IMR-90 (cell line): ENCODE results near the gene HAP1. TPM values are rescaled to one million over a fixed set of nuclear protein-coding genes. Genes with fewer than 3 reads are reported as not detected.

ENCODE experiments used
- FOS ChIP-seq: fragments of 150-350 bp; IDR thresholded peaks from 2 replicates; pipeline ENCODE4 v1.6.1; 2016; ENCODE audit warnings: low read depth, low read length
- polyA plus RNA-seq, 3 experiments: library from polyadenylated mRNA; depleted of rRNA; stranded (reverse); fragments of >200 nt; gene quantifications; 2 replicates each; pipeline ENCODE4 v1.2.3, GENCODE V29; 2012; ENCODE audit warnings: low replicate concordance in 1 of 3
- total RNA-seq: library from RNA; depleted of rRNA; stranded (reverse); fragments of >200 nt; gene quantifications from 2 replicates; pipeline ENCODE4 v1.2.3, GENCODE V29; 2012
- TF ChIP-seq, protein P1 (sequence below): fragments of 150-350 bp; IDR thresholded peaks from 2 replicates; pipeline ENCODE4 v1.6.1; 2017; ENCODE audit warnings: mild to moderate bottlenecking, antibody characterized with exemption, low read length, low read depth

The HAP1 gene
- total and polyA plus RNA-seq, 2 of the 4 experiments (the other 2 are of a cell fraction), result under 0.01 to 0.09 TPM

- TF ChIP-seq FOS, result peak; percentile 49; the same call in 1 of the 2 replicates
- TF ChIP-seq, protein P1, sequence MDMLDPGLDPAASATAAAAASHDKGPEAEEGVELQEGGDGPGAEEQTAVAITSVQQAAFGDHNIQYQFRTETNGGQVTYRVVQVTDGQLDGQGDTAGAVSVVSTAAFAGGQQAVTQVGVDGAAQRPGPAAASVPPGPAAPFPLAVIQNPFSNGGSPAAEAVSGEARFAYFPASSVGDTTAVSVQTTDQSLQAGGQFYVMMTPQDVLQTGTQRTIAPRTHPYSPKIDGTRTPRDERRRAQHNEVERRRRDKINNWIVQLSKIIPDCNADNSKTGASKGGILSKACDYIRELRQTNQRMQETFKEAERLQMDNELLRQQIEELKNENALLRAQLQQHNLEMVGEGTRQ, result peak; percentile 22; the same call in 1 of the 2 replicates
Measured at GRCh38 chr17:41688641-41689496, 45.6 kb downstream of the HAP1 start, which contains the start of gene EIF1 (continued).
